ENCODE data around the gene GPR137B.

Gene GPR137B

GRCh38 chr1:236108027-236108648 is 34.2 kb upstream of the GPR137B start:
- no peak for TF ChIP-seq CTCF (IDR thresholded peaks at IDR 0.05; ENCODE audit: insufficient read depth, low read depth, low read length, missing control alignments)
- no peak for DNase-seq (ENCODE audit: low read depth)
- no peak overlapping the region for H3K4me3 ChIP-seq (ENCODE audit: low read depth, low read length)

GRCh38 chr1:236110137-236110536 is 32.2 kb upstream of the GPR137B start:
- no peak overlapping the region for H3K4me3 ChIP-seq (ENCODE audit: low read depth, low read length)
- DNase-seq (ENCODE audit: low read depth): no peak
- TF ChIP-seq CTCF (IDR thresholded peaks at IDR 0.05; ENCODE audit: insufficient read depth, low read depth, low read length, missing control alignments): no peak

- no peak overlapping the region for H3K4me3 ChIP-seq (ENCODE audit: low read depth, low read length)
- no peak for DNase-seq (ENCODE audit: low read depth)
- no peak for TF ChIP-seq CTCF (IDR thresholded peaks at IDR 0.05; ENCODE audit: insufficient read depth, low read depth, low read length, missing control alignments)
These were observed 30.6 kb upstream of the GPR137B start for GRCh38 chr1:236111527-236112331.

GRCh38 chr1:236112332-236112627 is 30.1 kb upstream of the GPR137B start:
- TF ChIP-seq CTCF (IDR thresholded peaks at IDR 0.05; ENCODE audit: insufficient read depth, low read depth, low read length, missing control alignments): no peak
- no peak overlapping the region for H3K4me3 ChIP-seq (ENCODE audit: low read depth, low read length)
- DNase-seq (ENCODE audit: low read depth): no peak

- no peak for DNase-seq (ENCODE audit: low read depth)
- H3K4me3 ChIP-seq (ENCODE audit: low read depth, low read length): no peak overlapping the region
- no peak for TF ChIP-seq CTCF (IDR thresholded peaks at IDR 0.05; ENCODE audit: insufficient read depth, low read depth, low read length, missing control alignments)
These were observed 28.9 kb upstream of the GPR137B start for GRCh38 chr1:236113324-236114032.

- no peak overlapping the region for H3K4me3 ChIP-seq (ENCODE audit: low read depth, low read length)
- TF ChIP-seq CTCF (IDR thresholded peaks at IDR 0.05; ENCODE audit: insufficient read depth, low read depth, low read length, missing control alignments): no peak
- DNase-seq (ENCODE audit: low read depth): no peak
These were observed 28.1 kb upstream of the GPR137B start for GRCh38 chr1:236114076-236114747.
